Measurements from ENCODE around the gene ARHGDIA.
A peak's percentile ranks its signal among the peaks of the same experiment; 100 is the strongest.
"Not testable (repeated sequence)": the region's sequence is repeated elsewhere in the genome, so short reads cannot be mapped to it uniquely, and the experiment has no call there.

Gene ARHGDIA

DNA sequence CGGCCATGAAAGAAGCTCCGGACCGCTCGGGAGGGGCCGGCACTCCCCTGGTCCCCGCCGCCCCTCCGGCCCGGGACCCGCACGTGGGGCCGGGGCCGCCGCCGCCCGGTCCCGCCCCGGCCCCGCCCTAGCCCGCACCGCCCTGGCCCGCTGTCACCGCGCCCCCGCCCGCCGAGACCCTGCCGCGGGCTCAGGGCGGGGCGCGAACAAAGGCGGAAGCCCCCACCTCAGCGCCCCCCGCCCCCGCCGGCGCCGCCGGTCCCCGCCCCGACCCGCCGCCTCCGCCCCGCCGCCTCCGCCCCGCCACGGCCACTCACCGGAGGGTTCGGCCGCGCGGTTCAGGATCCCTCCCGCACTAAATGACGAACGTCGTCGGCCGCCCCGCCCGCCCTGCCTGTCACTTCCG lies at the start of gene ARHGDIA:
ARHGDIA (minus strand) TSS at position 357 of the 406 bp plus-strand sequence. CDS start 1,407 bp downstream, outside the sequence.
- peak; percentile 25 for DNase-seq

DNA sequence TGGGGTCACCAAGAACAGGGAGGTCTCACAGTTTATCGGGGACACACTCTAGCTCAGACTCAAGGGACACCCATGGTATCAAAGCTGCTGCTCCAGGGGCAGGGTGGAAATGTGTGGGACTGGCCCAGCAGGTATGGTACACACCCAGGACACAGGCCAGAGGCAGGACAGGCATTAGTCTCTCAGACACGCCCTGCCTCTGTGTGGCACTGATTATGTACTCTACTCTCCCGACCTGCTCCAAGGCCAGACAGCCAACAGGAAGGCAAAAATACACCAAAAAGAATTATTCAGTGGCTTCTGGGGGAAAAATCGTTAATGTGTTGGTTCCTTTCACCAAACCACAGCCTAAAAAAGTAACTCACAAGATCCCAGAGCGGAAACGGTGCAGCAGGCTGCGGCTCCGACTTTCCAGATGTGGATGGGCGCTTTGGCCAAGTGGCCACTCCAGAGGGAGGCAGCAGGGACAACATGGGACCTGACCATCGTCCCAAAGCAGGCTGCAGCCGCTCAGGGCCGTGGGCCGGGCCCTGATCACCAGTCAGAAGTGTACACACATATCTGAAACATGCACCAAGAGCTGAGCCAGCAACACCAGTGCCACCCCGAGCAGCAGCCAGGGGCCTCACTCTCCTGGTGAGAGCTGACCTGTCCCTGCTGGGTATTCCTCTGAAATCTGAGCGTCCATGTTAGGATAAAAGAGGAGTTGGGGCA lies 47.9 kb upstream of the ARHGDIA start:
- DNase-seq = peak; percentile 74

DNA sequence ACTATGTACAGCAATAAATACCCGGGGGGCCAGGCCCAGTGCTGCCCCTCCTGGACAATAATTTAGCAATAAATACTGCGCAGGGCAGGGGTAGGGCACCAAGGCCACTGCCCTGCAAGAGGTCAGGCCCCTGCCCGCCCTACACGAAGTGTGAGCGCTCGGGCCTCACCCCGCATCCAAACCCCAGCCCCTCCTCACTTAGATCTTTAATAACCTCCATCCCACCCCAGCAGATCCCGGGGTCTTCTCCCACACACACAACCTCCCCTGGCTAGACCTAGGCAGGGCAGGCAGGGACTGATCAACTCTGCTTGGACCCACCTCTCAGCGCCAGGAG lies 47.2 kb upstream of the ARHGDIA start:
- not testable (repeated sequence) for DNase-seq

DNA sequence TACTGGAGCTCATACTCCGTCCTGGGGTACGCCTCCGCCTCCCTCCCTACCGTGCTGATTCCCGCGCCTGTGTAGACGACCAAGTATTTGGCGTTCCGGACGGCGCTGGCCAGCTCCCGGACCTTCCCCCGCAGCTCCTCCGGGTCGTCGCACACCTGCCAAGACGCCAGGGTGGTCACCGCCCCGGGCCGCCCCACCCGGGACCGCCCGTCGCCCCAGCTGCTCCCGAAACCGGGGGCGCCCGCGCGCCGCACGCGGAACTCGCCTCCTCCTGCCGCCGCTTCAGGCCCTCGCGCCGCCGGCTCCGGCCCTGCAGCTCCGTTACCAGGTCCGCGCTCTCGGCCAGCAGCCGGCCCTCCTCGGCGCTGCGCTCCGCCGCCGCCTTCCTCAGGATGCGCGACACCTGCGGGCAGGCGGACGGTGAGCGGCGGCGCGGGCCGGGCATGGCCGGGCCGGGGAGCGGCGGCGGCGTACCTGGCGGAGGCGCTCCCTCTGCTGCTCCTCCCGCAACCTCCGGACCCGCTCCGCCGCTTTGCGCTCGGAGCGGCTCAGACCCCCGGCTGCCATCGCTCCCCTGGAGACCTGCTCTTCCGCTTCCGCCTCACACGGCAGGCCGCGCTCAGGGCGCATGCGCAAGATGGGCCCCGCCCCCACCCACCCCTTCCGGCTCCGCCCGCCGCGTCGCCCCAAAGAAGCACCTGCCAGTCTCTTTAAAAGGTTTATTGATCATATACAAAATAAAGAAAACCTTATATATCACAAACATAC lies 46.6 kb upstream of the ARHGDIA start, which contains the start of gene SIRT7:
SIRT7 (minus strand) TSS at position 612 of the 768 bp plus-strand sequence; CDS start at position 567, 45 bp downstream.
- peak; percentile 89 for DNase-seq

DNA sequence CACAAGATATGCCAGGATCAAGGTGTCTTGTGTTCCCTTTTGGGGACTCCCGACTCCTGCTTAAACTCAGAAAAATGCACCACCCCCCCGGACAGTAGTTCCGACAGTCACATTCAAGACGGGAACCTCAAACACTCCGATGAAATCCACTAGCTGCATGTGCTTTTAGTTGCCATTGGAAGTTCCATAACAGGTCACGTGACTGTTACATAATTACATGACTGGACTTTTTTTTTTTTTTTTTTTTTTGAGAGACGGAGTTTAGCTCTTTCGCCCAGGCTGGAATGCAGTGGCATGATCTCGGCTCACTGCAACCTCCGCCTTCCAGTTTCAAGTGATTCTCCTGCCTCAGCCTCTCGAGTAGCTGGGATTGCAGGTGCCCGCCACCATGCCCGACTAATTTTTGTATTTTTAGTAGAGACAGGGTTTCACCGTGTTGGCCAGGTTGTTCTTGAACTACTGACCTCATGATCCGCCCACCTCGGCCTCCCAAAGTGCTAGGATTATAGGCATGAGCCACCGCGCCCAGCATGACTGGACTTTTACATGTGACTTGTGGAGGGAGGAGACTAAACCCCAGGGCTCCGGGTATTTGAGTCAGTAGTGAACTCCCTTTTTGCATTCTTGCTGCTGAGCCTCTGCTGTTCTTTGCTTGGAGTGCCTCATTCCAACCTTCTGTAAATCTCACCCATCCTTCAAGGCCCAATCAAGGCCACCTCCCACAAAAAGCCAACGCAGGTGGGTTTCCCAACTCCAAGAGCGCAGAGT lies 45.3 kb upstream of the ARHGDIA start:
- DNase-seq = peak; percentile 65

DNA sequence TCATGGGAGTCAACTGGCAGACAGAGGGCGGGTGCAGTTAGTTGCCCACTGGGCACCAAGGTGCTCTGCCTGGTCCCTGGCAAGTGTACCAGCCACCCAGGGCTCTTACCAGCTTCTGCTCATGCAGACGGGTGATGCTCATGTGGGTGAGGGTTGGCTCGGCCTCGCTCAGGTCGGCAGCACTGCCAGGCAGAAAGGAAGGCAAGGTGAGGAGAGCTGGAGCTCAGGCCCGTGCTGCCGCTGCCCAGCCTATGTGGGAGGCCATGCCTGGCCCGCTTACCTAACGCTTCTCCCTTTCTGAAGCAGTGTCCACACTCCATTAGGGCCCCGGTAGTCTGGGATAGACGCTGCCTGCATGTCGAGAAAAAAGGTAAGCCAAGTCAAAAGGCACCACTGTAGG lies 44.2 kb upstream of the ARHGDIA start:
- no peak for DNase-seq

DNA sequence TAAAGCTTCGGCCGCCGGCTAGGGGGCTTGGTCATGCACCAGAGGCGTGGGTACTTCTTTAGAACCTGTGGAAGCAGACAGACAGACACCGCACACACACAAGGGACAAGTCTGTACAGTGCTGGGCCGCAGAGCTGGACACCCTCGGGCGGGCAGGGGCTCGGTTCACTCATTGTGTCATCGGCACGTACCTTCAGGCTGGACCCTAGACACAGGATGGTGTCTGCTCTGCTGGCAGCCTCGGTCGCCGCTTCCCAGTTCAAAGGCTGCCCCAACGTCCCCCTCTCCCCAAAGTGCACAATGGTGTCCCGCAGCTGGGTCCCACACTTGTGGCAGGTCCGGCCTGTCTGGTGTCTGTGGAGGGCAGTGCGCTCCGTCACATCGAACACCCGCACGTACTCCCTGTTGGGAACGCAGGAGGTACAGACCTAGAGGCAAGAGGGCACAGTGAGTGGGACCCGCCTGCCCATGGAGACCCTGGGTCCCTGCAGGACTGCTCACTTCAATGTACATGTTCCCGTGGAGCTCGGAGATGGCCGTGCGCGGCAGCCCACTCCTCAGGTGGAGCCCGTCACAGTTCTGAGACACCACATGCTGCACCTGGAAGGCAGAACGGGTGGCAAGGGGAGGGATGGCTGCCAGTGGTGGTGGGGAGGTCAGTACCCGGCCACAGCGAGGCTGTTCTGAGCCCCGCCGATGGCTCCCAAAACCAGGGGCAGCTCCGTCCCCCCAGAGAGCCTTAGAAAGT lies 43.1 kb upstream of the ARHGDIA start:
- no peak for DNase-seq

DNA sequence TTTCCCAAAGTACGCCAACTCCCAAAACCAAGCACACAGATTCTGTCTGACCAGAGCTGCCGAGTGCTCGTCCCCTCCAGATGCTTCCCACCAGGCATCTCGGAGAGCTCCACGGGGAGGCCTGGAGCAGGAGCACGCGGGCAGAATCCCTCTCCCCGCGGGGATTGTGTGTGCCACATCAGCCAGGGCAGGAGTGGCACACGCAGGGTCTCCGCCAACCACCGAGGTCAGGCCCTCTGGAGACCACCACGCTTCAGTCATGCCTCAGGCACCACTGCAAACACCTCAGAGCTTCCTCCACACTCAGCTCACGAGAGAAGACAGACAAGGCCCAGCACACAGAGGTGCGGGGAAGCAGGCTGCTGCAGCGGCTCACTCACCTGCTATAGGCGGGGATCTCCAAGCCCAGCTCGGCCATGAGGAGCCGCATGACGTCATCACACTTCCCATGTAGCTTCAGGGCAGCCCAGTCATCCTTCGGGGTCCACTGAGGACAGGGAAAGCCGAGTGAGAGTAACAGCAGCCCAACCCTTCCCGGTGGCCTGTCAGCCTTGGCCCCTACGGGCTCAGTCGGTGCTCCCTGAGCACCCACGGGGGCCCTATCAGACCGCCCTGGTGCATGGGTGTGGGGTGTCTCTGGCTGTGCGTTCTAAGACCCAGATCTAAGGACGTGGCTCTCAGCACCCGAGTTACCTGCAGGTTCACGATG lies 42.4 kb upstream of the ARHGDIA start:
- DNase-seq = no peak

DNA sequence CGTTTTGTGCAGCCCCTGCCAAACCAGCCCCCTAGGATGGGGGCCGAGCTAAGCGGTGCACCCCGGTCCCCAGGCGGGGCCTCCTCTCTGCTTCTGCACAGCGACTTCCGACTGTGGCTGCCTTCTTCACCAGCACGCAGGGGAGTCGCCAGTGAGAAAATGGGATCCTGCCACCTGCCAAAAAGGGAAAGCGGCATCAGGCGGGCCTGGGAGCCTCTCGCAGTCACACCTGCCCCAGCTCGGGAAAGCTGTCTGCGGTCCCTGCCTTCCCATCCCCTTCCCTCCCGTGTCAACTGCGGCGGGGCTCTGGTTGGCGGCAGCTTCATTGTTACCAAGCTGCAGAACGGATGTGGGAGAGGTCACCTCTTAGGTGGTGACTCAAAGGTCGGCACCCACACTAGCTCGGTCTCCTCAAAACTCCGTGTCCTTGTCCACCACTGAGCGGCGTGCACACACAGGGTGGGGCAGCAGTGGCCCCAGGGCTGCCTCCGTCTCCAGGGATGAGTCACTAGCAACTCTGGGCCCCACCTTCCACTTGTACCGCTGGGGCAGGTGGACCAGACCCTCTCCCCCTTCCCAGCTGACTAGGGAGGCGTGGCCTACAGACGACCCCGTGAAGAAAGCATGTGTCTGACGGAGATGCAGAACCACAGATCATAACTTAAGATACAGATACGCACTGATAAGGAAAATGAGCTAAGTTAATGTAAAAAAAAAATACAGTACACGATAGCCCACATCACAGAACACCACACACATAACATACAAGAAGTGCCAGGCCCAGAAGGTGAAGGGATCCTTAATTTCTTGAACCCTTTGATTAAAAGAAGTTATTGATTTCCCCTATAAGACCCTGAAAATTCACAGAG lies 41.5 kb upstream of the ARHGDIA start:
- DNase-seq = no peak

DNA sequence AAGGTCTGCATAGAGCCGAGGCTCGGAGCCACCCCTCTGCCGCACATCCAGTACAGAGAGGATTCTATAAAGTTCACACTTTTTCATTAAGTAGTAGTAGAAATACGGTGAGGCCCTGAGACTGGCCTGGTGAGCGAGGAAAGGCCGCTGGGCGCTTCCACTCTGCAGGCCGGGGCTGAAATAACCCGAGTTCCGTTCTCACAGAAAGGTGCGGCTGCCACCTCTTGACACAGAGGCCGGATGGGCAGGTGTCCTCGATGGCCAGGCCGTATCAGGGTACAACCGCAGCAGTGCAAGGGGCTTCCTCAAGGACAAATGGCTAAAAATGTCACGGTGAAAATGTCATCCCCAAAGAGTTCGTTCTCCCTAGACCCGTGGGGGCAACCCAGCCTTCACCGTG lies 40.8 kb upstream of the ARHGDIA start:
- DNase-seq = no peak

DNA sequence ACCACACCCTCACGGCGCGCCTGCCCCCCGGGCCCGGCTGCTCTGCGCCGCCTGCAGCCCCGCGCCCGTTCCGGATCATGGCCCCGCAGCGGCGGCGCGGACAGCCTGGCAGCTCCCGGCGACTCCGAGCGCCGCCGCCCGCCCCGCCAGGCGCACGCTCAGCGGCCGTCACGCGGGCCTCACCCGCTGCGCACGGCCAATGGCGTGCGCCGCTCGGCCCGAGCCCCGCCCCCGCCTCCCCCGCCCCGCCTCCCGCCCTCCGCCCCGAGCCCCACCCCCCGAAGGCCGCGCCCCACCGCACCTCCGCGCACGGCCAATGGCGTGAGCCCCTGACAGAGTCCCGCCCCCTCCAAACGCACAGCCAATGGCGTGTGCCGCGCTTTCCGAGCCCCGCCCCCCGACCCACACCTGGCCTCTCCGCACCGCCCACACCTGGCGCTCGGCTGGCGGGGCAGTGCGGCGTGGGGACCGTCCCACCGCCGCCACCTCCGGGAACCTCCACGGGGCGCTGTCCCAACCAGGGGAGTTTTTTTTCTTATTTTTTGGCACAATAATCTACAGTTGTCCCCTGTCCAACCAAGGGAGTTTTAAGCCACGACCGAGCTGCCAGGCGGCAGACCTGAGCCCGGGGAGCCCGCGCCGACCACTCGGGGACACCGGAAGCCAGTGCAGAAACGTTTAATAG lies 40.3 kb upstream of the ARHGDIA start, which contains the start of gene PCYT2:
PCYT2 (minus strand) TSS at position 123 of the 685 bp plus-strand sequence; CDS start at position 79, 44 bp downstream.
- peak; percentile 94 for DNase-seq

DNA sequence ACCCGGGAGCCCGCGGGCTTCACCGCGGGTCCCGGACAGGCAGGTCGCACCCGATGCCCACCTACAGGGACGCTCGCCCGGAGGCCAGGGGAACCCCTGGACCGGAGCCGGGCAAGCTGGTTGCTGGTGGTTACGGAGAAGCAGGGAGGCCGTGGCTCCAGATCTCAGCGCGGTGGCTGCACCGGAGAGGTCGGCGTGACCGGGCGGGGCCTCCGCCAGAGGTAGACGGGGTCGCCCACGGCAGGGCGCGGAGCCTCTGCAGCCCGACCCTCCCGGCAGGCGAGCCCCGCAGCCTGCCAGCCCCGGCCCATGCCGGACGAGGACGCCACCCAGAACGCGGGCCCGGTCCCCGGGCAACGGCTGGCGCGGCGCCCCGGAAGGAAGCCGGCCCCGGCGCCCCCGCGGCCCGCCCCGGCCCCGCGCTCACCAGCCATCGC lies 39.7 kb upstream of the ARHGDIA start:
- peak; percentile 32 for DNase-seq

DNA sequence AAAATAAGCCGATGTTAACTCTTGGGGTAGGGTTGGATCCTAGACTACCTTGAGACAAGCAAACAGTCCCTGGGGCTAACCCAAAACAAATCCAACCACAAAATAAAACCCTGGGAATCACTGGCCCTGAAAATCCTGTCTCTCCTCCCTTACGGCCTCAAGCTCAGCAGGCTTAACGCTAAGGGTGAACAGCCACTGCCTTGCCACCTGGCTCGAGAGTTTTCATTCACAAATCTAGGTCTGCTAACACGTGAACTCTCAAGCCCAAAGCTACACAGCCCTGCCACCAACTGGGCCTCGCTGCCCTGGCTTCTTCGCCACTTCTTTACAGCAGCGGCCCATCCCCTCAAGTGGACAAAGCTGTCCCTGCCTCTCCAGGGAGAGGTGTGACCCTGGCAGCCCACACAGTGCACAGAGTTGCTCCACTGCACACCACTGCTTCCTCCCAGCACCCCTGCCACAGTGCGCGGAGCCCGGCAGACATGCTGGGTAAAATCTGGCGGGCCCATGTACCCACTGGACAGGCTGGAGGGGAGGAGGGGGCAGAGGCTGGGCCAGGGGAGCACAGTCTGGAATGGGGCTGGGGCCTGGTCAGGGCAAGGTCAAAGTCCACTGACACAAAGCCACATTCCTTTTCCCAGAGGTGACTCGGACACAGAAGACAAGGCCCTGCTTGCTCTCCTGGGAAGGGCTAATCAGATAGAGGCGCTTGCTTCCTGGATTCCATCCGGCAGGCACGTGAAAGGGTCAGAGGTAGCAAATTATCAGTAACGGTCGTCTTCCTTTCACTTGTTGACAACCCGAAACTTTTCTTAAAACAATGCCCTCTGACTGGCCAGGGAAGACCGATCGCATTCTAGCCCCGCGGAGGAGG lies 39.1 kb upstream of the ARHGDIA start:
- peak; percentile 62 for DNase-seq

DNA sequence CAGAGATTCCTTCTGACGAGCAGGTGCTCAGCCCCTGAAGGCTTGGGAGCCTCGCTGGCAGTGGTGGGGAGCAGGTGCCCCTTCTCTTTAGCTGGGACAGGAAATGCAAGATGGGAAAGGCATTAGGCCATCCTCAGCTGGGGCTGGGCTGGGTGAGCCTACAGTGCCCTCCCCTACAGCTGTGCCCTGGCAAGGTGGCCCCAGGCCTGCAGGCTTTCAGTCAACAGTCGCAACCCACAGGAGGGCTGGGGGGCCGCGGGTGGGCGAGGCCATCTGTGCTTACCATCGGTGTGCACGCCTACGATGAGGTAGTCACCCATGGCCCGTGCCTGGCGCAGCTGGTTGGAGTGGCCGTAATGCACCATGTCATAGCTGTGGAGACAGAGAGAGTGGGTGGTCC lies 38.1 kb upstream of the ARHGDIA start:
- no peak for DNase-seq

DNA sequence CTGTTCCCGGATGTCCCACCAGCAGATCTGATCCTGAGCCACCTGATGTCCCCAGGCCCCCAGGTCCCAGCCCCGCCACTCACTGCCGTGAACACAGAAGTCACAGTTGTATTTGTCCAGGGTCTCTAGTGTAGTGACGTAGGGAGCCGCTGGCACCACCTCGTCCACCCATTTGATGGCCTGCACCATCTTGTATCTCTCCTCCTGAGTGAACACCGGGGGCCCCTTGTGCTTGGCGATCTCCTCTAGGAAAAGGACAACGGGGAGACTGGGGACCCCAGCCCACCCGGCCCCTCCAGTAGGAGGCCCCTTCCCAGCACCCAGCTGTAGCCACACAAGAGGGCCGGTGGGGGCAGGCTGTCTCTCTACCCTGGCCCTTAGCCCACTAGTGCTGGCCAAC lies 37.7 kb upstream of the ARHGDIA start:
- no peak for DNase-seq

DNA sequence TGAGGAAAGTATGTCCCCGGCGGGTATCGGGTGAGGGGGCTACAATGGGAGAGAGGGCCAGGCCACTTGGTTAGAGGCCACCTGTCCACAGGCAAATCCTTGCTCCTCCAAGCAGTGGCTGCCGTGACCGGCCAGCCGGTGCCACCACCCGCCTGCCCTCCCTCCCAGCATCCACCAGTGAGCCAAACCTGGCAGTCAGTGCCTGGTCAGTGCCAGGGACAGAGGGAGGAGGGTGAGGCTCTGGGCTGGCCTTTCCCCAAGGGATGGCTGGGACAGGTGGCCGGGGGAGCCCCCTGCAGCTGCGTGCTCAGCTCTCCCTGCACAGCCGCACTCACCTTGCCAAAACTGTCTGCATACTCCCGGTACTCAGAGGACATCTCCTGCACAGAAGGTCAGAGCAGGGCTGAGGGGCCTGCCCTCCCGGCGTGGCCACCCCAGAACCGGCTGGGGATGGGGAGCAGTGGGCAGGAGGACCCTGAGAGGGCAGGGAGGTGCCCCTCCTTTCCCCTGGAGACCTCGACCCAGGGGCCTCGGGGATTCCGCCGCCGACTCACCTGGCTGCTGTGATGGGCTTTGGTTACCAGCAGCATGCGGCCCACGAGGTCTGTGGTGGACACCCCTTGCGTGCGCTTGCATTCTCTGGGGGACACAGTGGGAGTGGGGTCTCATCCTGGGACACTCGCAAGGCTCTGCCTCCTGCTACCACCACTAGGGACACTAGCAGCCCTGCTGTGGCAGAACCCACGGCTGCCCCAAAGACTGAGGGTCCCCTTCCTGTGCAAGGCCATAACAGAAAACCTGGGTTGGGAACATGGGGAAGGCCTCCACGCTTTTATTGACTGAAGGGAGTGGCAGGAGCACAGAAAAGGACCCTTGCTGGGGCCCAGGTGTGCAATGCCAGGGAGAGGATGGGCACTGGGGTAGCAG lies 36.3 kb upstream of the ARHGDIA start:
- no peak for DNase-seq

DNA sequence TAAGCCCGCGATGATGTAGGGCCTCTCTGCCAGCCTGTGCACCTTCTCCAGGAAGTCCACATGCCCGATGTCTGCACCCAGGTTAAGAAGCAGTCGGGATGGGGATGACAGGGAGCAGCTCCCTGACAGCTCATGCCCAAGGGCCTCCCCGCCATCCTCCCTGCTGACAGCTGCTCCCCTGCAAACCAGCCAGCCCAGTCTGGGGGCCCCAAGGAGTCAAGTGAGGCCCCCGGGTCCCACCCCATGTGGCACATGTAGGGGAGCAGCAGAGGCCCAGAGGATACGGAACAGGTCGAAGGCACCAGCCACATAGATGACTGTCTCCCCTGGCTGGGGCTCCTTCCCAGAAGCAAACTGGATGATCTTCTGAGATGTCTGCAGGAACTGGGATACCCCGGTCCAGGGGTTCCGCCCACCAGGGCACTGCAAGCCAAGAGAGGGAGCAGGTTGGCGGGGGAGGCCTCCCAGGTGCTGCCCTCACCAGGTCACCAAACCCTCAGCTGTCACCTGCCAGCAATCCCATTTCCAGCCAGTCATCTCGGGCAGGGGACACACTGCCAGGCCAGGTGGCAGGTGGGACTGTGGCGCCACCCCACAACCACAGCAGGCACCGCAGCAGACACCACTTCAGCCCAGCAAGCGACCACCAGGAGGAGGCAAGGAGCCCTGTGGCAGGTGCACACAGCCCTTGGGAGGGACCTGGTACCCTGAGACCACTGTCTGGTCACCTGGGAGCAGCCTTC lies 35.5 kb upstream of the ARHGDIA start:
- no peak for DNase-seq
